SK-N-MC (cell line): ENCODE results near the gene KIRREL1.

Experiments used
- DNase-seq: peaks from one replicate; pipeline ENCODE4 v3.0.0-alpha.2; 2011; ENCODE audit warnings: low read depth, low spot score
- H3K27ac ChIP-seq: fragments of 200-600 bp; sonication (generic); 2 replicates; pipeline ENCODE4 v1.5.1; 2016; ENCODE audit warnings: mixed run types
- H3K36me3 ChIP-seq: fragments of 200-600 bp; sonication (generic); 2 replicates; pipeline ENCODE4 v1.6.1; 2017; ENCODE audit warnings: antibody characterized with exemption, low read length, mixed read lengths; ENCODE audit not compliant: insufficient read depth
- H3K4me3 ChIP-seq: fragments of 200-600 bp; sonication (generic); 2 replicates; pipeline ENCODE4 v1.5.1; 2016
- H3K9ac ChIP-seq: fragments of 200-600 bp; sonication (generic); 2 replicates; pipeline ENCODE4 v1.8.0; 2017; ENCODE audit warnings: mixed run types, mixed read lengths; ENCODE audit not compliant: insufficient read length
- H3K9me3 ChIP-seq: fragments of 200-600 bp; sonication (generic); 2 replicates; pipeline ENCODE4 v1.6.1; 2017; ENCODE audit warnings: low read depth, mild to moderate bottlenecking, antibody characterized with exemption, low read length, moderate library complexity, mixed read lengths
- EZH2 ChIP-seq: fragments of 200-600 bp; sonication (generic); IDR thresholded peaks from one replicate; pipeline ENCODE4 v1.6.1; 2017; ENCODE audit warnings: antibody characterized with exemption
- FOXP2 ChIP-seq: optimal IDR thresholded peaks from 2 replicates; pipeline ENCODE3; 2011; ENCODE audit warnings: mild to moderate bottlenecking, moderate library complexity; ENCODE audit not compliant: insufficient read depth; ENCODE audit errors: extremely low read length, control extremely low read depth
- POLR2AphosphoS5 ChIP-seq: IDR thresholded peaks from 2 replicates; pipeline ENCODE4 v1.6.1; 2012; ENCODE audit warnings: mild to moderate bottlenecking, low read depth, low read length, borderline replicate concordance

KIRREL1 gene

DNA sequence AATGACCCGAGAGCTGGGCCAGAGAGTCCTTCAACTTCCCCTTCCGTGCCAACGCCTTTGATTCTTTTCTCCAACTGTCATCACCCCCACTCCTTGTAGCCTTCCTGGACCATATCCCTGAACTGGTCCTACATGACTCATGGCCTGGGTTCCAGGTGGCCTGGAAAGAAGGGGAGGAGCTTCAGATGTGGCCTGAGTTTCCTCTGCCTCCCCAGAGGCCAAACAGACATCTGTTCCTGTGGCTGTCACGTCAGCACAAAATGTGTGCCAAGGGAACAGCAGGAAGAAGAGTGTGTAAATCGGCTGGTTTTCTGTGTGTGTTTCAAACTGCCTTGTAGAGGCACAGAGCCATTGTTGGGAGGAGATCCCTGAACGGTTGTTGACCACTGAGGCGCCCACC lies 24.9 kb upstream of the KIRREL1 start:
- TF ChIP-seq POLR2AphosphoS5 (no peak), EZH2 (no peak), FOXP2 (no peak)
- no peaks in the 10 kb centered on the region for H3K9me3 ChIP-seq
- DNase-seq, result no peak
- H3K27ac ChIP-seq, result no peak overlapping the region
- no peak overlapping the region for H3K4me3 ChIP-seq
- H3K36me3 ChIP-seq, result no peaks in the 10 kb centered on the region
- no peak overlapping the region for H3K9ac ChIP-seq

DNA sequence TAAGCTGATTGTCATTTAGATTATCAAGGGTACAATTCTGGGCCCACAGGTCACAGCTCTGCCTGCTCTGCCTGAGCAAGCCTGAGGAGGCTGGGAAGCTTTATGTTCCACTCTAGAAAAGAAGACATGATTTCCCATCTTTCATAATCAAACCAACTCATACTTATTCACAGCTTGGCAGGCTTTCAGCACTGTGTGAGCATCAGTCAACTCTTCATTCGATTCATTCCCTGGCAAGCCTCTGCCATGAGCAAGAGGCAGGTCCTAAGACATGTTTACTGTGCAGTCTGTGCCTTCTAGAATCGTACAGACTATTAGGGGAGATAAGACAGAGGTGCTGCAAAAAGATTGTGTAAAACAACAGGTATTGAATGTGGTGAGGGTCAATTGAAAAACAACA lies 24.5 kb upstream of the KIRREL1 start:
- Histone ChIP-seq H3K36me3 (no peaks in the 10 kb centered on the region), H3K9ac (no peak overlapping the region), H3K27ac (no peak overlapping the region), H3K4me3 (no peak overlapping the region), H3K9me3 (no peaks in the 10 kb centered on the region)
- no peak for DNase-seq
- no peak for TF ChIP-seq FOXP2
- TF ChIP-seq POLR2AphosphoS5, result no peak
- TF ChIP-seq EZH2, result no peak

DNA sequence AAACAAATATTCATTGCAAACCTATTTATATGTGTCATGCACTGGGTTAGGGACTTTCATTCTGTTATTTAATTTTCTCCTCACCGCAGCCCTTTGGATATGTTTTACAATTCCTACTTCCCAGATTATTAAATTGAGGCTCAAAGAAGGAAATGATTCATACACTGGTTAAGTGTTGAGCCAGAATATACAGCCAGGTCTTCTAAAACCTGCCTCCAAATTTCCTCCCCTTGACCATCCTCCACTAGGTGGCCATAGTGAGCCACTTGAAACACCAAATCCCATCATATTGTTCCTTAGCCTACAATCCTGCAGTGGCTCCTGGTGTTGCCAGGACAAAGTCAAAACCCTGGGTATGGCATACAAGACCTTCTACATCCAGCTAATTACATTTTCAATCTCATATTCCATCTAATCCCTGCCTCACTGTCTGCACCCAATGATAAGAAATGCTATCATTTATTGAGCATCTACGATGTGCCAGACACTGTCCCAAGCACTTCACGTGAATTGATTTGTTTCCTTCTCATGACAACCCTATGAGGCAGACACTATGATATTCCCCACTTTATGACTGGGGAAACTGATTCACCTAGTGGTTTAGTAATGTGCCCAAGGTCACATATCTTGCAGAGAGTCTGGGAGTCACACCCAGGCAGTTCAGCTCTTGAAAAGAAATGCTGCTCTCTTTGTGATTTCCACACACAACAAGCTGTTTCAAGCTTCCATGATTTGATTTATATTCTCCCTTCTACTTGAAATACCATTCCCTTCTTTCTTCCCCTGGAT lies 23.6 kb upstream of the KIRREL1 start:
- DNase-seq, result peak; percentile 39
- Histone ChIP-seq H3K36me3 (no peaks in the 10 kb centered on the region), H3K9ac (no peak overlapping the region), H3K9me3 (no peaks in the 10 kb centered on the region), H3K27ac (no peak overlapping the region), H3K4me3 (no peak overlapping the region)
- TF ChIP-seq EZH2 (no peak), FOXP2 (no peak), POLR2AphosphoS5 (no peak)

DNA sequence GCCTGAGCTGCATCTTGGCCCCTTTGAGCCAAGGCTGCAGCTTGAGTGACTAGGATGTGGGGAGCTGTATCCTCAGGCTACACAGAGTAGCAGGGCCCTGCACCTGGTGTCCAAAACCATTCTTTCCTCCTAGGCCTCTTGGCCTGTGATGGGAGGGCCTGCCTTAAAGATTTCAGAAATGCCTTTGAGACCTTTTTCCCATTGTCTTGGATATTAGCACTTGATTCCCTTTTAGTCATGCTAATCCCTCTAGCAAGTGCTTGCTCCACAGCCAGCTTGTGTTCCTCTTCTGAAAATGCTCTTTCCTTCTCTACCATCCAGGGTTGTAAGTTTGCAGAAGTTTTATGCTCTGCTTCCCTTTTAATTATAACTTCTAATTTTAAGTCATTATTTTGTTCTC lies 21.7 kb upstream of the KIRREL1 start:
- no peak overlapping the region for H3K4me3 ChIP-seq
- H3K27ac ChIP-seq, result no peak overlapping the region
- DNase-seq, result no peak
- no peaks in the 10 kb centered on the region for H3K36me3 ChIP-seq
- no peaks in the 10 kb centered on the region for H3K9me3 ChIP-seq
- no peak overlapping the region for H3K9ac ChIP-seq
- TF ChIP-seq POLR2AphosphoS5 (no peak), EZH2 (no peak), FOXP2 (no peak)

DNA sequence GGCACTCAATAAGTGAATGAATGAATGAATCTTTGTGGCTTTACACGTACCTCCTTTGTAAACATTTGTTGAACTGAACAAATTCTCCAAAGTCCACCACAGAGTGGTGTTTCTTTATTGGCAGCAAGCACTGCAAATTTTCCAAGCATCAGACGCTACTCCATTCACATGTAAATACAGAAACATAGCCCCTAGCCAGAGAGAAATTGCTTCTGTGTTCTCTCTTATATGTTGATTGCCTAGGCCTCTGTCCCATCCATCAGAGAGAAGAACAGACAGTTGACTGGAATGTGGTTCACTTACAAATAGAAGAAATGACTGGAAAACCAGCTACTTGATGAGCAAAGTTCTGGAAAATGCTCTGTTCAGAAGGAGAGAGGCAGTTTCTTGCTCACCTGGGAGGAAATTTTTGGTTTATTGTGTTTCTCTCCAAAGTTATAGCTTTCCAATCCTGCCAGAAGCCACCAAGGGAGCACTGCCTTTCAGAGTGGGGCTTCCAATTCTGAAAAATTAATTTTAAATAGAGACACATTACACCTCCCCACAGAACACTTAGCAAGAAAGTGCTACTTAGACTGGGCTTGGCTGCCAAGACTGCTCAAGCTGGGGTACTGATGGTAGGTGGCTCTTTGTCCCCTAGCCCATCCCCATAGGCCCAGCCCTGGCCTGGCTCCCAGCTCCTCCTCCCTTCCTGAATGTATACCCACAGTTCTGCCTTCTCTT lies 18.1 kb upstream of the KIRREL1 start:
- TF ChIP-seq EZH2 (no peak), POLR2AphosphoS5 (no peak), FOXP2 (no peak)
- no peak overlapping the region for H3K4me3 ChIP-seq
- no peaks in the 10 kb centered on the region for H3K36me3 ChIP-seq
- H3K27ac ChIP-seq, result no peak overlapping the region
- no peaks in the 10 kb centered on the region for H3K9me3 ChIP-seq
- no peak overlapping the region for H3K9ac ChIP-seq
- DNase-seq, result no peak

DNA sequence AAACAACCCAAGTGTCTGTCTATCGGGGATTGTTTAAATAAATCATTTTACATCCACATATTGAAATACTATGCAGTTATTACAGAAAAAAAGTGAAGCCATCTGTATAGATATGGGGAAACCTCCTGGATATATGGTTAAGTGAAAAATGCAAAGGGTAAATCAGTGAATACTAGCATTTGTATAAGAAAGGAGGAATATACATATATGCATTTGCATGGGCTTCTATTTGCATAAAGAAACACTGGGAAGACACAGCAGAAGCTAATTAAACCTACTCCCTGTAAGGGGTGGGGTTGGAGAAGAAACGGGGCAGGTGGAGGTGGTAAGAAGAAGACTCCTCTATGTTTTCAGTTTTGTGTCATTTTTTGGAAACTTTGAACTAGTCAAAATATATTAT lies 16.6 kb upstream of the KIRREL1 start:
- Histone ChIP-seq H3K9ac (no peak overlapping the region), H3K9me3 (no peaks in the 10 kb centered on the region), H3K4me3 (no peak overlapping the region), H3K27ac (no peak overlapping the region), H3K36me3 (no peaks in the 10 kb centered on the region)
- no peak for TF ChIP-seq POLR2AphosphoS5
- no peak for TF ChIP-seq EZH2
- TF ChIP-seq FOXP2, result no peak
- DNase-seq, result no peak

DNA sequence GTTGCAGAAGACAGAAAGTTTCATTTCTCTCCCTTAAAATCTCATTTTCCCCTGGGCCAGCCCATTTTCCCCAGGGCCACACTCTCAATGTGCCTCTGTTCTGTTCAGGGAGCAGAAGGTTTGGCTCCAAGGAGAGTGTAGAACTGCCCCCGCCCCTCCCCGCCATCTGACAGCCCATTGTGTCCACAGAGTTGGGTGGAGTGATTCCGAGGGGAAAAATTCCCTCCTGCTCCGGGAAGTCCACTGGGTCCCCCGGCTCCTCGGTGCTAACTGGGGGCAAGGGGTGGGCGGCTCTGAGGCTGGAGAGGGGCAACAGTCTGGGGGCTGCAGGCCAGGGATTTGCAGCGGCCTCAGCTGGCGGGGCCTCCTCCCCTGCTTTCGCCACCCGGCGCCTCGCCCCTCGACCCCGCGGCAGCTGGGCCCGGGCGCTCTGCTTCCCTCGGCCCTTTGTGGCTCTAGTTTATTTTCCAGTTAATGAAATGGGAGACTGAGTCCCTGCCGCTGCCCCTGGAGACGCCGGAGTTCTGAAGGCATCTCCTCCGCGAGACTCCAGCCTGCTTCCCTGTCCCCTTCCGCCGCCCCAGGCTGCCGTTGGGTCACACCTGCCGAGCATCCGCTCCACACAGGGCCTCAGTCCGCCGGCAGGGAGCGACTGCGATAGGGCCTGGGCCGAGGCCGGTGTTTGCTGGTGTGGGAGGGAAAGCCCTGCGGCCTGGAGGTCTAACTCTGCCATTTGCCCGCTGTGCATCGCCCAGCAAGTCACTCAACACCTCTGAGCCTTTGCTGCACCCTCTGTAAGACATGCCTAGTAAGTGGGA lies 14.7 kb upstream of the KIRREL1 start:
- Histone ChIP-seq H3K4me3 (no peak overlapping the region), H3K9ac (no peak overlapping the region), H3K36me3 (no peaks in the 10 kb centered on the region), H3K27ac (no peak overlapping the region), H3K9me3 (no peaks in the 10 kb centered on the region)
- DNase-seq, result no peak
- no peak for TF ChIP-seq FOXP2
- TF ChIP-seq EZH2, result no peak
- TF ChIP-seq POLR2AphosphoS5, result no peak

DNA sequence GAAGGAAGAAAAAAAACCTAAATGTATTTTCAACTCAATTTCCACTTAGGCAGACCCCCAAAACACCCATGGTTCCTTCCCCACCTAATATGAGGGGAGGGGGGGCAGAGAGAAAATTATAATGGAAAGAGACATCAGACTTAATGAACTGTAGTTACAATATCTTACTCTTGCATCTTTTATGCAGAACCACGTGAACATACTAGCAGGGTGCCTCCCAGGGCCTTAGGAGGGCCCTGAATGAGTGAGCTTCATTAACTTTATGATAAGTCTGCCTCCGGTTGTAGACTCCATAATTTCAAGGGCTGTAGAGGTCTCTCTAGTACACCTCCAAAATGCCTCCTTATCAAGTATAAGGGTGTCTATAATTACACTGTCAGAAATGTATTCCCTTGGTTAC lies 11.3 kb upstream of the KIRREL1 start:
- Histone ChIP-seq H3K4me3 (no peak overlapping the region), H3K9me3 (no peaks in the 10 kb centered on the region), H3K9ac (no peak overlapping the region), H3K27ac (no peak overlapping the region), H3K36me3 (no peaks in the 10 kb centered on the region)
- DNase-seq, result no peak
- TF ChIP-seq EZH2 (no peak), POLR2AphosphoS5 (no peak), FOXP2 (no peak)
